Astrocyte of the spinal cord (primary cell): ENCODE measurements around the gene MEP1A.

Experiments used
- DNase-seq: peaks from one replicate; pipeline ENCODE4 v3.0.0; 2011; ENCODE audit warnings: low read depth, low spot score
- H3K4me3 ChIP-seq: 2 replicates; pipeline ENCODE4 v1.5.1; 2011; ENCODE audit warnings: low read depth, mild to moderate bottlenecking, low read length, moderate library complexity
- in situ Hi-C: cut with HindIII; loops from 2 replicates; pipeline ENCODE4 v1.10.0; 2017; ENCODE audit warnings: low sequenced_read_pairs
- TF ChIP-seq, protein P1 (sequence below): IDR thresholded peaks from 2 replicates; pipeline ENCODE4 v1.5.1; 2012; ENCODE audit warnings: low read depth, mild to moderate bottlenecking, low read length, inconsistent platforms

The MEP1A gene

DNA sequence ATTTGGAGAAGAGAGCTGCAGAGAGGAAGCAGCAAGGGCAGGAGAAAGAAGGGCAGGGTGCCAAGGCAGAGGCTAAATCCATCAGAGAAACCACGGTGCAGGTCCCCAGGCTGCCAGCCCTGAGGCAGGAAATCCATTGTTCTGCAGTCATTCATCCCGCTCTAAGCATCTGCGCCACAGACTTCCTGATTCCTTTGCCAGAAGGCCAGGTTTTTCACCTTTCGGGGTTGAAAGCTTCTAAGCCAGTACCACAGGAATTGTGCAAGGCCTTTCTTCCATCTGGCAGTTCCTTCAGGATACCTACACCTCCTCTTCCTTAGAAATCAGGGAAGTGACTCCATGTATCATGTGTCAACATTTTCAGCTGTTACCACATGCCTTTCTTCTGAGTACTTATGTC lies 82.9 kb downstream of the MEP1A start:
- in situ Hi-C loops, result no loop called here
- TF ChIP-seq, protein P1, sequence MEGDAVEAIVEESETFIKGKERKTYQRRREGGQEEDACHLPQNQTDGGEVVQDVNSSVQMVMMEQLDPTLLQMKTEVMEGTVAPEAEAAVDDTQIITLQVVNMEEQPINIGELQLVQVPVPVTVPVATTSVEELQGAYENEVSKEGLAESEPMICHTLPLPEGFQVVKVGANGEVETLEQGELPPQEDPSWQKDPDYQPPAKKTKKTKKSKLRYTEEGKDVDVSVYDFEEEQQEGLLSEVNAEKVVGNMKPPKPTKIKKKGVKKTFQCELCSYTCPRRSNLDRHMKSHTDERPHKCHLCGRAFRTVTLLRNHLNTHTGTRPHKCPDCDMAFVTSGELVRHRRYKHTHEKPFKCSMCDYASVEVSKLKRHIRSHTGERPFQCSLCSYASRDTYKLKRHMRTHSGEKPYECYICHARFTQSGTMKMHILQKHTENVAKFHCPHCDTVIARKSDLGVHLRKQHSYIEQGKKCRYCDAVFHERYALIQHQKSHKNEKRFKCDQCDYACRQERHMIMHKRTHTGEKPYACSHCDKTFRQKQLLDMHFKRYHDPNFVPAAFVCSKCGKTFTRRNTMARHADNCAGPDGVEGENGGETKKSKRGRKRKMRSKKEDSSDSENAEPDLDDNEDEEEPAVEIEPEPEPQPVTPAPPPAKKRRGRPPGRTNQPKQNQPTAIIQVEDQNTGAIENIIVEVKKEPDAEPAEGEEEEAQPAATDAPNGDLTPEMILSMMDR, result no peak
- no peak overlapping the region for H3K4me3 ChIP-seq
- DNase-seq, result peak; percentile 80

DNA sequence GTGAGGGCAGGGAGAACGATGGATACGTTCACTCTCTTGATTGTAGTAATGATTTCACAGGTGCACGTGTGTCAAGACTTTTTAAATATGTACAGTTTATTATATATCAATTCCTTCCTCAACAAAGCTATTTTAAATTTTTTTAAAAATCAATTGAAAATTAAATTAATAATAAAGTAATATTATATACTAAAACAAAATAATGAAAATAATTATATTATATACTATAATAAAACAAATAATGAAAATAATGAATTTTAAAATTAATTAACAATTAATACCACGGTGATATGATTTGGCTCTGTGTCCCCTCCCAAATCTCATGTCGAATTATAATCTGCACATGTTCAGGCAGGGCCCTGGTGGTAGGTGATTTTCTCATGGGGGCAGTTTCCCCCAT lies 85.8 kb downstream of the MEP1A start:
- H3K4me3 ChIP-seq, result no peak overlapping the region
- in situ Hi-C loops, result no loop called here
- TF ChIP-seq, protein P1, result no peak
- DNase-seq, result no peak

DNA sequence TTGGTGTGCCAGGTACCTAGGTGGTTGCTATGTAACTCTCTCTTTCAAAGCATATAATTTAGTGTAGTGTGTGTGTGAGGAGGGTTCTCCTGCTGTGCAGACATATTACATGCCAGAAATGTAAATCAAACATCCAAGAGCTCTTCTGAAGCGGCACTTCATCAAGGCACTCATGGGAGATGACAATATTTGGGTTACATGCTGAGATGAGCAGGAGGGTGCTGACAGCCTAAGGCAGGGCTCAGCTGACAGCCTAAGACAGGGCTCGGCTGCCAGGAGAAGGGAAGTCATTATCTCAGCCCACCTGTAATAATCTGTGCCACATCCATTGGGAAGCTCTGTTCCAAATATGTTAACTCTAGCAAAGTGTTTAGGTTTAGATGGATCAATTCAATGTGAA lies 89.5 kb downstream of the MEP1A start:
- in situ Hi-C loops, result no loop called here
- TF ChIP-seq, protein P1, result no peak
- no peak for DNase-seq
- H3K4me3 ChIP-seq, result no peak overlapping the region

DNA sequence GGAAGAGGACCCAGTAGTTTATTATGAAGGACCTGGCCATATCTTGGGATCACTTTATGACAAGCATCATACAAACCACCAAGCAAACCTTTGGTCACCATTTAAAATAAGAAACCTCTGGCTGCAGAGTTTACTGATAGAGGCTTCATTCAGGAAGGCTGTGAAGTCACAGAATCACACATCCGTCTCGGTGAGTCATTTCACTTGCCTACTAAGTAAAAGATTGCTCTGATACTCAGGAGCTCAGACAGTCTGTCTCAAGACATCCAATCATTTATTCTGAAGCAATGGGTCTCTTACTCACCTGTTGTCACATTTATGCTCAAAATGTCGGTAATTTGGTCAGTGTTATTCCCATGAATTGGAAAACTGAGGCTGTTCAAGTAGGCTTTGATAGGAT lies 94.8 kb downstream of the MEP1A start:
- TF ChIP-seq, protein P1, result no peak
- no peak overlapping the region for H3K4me3 ChIP-seq
- DNase-seq, result peak; percentile 11
- in situ Hi-C loops, result no loop called here

DNA sequence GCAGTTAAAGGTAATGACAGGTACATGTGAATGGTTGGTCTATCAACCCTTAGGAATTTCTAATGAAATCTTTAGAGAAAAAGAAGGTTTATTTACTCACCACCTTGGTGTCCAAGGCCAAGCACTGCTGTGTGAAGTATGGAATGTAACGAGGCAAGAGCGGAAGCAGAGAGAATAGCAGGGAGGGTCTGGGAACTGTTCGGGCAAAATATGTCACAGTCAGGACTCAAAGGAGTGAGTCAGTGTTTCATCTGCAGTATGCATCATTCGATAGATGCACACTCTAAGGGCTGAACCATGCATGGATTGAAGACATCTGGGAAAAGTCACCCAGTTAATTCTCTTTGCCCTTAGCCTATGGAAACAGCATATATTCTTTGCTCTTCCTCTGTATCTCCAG lies 95.4 kb downstream of the MEP1A start:
- no peak overlapping the region for H3K4me3 ChIP-seq
- TF ChIP-seq, protein P1, result no peak
- DNase-seq, result no peak
- in situ Hi-C loops, result no loop called here
